K562 (cell line): ENCODE measurements around the gene LIG3. TPM values are rescaled to one million over a fixed set of nuclear protein-coding genes. Genes with fewer than 3 reads are reported as not detected.

Experiments used
- ATAC-seq: fragments of 200-7000 bp; cut with Tn5 transposase; 3 replicates; pipeline ENCODE4 v1.9.1; 2020; ENCODE audit warnings: moderate library complexity
- BruUV-seq: library from RNA; stranded (reverse); fragments of 400-500 nt; replicated peaks from 2 replicates; lab custom pipeline; 2021; lab: Mats Ljungman, UMichigan
- CTCF ChIA-PET: fragments of 300-600 bp; formaldehyde crosslinking; extraction: SDS; loops from one replicate; lab custom pipeline; 2021; ENCODE audit warnings: low intra/inter-chr PET ratio; lab: Yijun Ruan, JAX
- POLR2A ChIA-PET: fragments of 300-600, 350-650 bp; sonication (Branson Sonifier 250); formaldehyde crosslinking; extraction: SDS; loops from one replicate; lab custom pipeline; 2021; ENCODE audit warnings: antibody characterized with exemption, inconsistent platforms; lab: Yijun Ruan, JAX
- DNase-seq, 4 experiments: peaks; one replicate each; pipeline versions ENCODE4 v3.0.0 to v3.0.0-alpha.2; 2011 to 2018; ENCODE audit warnings: low spot score in 3 of 4, mixed read lengths in 3 of 4; ENCODE audit errors: extremely low read depth in 1 of 4
- FAIRE-seq: peaks from 2 replicates; lab custom pipeline; 2011; peaks lifted over from hg19 to GRCh38; lab: Jason Lieb, UNC
- H2AFZ ChIP-seq: 2 replicates; pipeline ENCODE4 v1.6.0; 2011; ENCODE audit warnings: low read depth, low read length, control low read depth, inconsistent platforms
- H3K27ac ChIP-seq: fragments of 200-600 bp; 3 replicates; pipeline ENCODE4 v1.8.0; 2011; ENCODE audit warnings: low read depth, mild to moderate bottlenecking, control low read depth, inconsistent platforms, low read length, moderate library complexity, mixed read lengths; ENCODE audit errors: extremely low read depth
- H3K27me3 ChIP-seq, 2 experiments: fragments of 300-600 bp in 1 of 2; 2 replicates in 1 of 2; 3 replicates in 1 of 2; pipeline versions ENCODE4 v1.6.0 to v1.8.0; 2011; ENCODE audit warnings: inconsistent platforms in 2 of 2, low read length in 2 of 2, mild to moderate bottlenecking in 1 of 2, mixed read lengths in 1 of 2, moderate library complexity in 1 of 2; ENCODE audit not compliant: control insufficient read depth in 2 of 2, insufficient read depth in 2 of 2
- H3K36me3 ChIP-seq: fragments of 300-600 bp; 3 replicates; pipeline ENCODE4 v1.8.0; 2011; ENCODE audit warnings: mild to moderate bottlenecking, low read length, inconsistent platforms; ENCODE audit not compliant: control insufficient read depth, insufficient read depth
- H3K4me1 ChIP-seq, 2 experiments: fragments of 200-600 bp in 1 of 2; replicated peaks in 1 of 2; 2 replicates in 1 of 2; 3 replicates in 1 of 2; pipeline versions ENCODE4 v1.5.1 to v1.8.0; 2011; ENCODE audit warnings: inconsistent platforms in 2 of 2, low read length in 2 of 2, mild to moderate bottlenecking in 1 of 2, mixed read lengths in 1 of 2, moderate library complexity in 1 of 2; ENCODE audit not compliant: control insufficient read depth in 2 of 2, insufficient read depth in 2 of 2
- H3K4me2 ChIP-seq: 2 replicates; pipeline ENCODE4 v1.6.1; 2011; ENCODE audit warnings: low read length, control low read depth, inconsistent platforms, mixed read lengths; ENCODE audit not compliant: insufficient read depth
- H3K4me3 ChIP-seq: fragments of 200-600 bp; sonication (generic), shearing (Covaris generic); 2 replicates; pipeline ENCODE4 v1.5.1; 2016; ENCODE audit warnings: control low read depth, inconsistent platforms
- H3K79me2 ChIP-seq: fragments of 200-600 bp; 3 replicates; pipeline ENCODE4 v1.8.0; 2011; ENCODE audit warnings: low read length, inconsistent platforms; ENCODE audit not compliant: control insufficient read depth, insufficient read depth
- H3K9ac ChIP-seq, 2 experiments: 2 replicates each; pipeline versions ENCODE4 v1.6.0 to v1.6.1; 2011; ENCODE audit warnings: low read depth in 2 of 2, low read length in 2 of 2, control low read depth in 1 of 2, inconsistent platforms in 1 of 2, mild to moderate bottlenecking in 1 of 2, mixed read lengths in 1 of 2; ENCODE audit not compliant: insufficient read depth in 1 of 2
- H3K9me1 ChIP-seq: one replicate; pipeline ENCODE4 v1.6.0; 2011; ENCODE audit warnings: inconsistent platforms, mild to moderate bottlenecking, low read length, moderate library complexity; ENCODE audit not compliant: control insufficient read depth, insufficient read depth
- H3K9me3 ChIP-seq: replicated peaks from 2 replicates; pipeline ENCODE4 v1.5.1; 2011; ENCODE audit warnings: low read depth, low read length, inconsistent platforms; ENCODE audit not compliant: control insufficient read depth, insufficient read depth
- H4K20me1 ChIP-seq: replicated peaks from 2 replicates; pipeline ENCODE4 v1.6.1; 2011; ENCODE audit warnings: low read length, inconsistent platforms, mixed read lengths; ENCODE audit not compliant: control insufficient read depth, insufficient read depth
- CEBPG ChIP-seq, 3 experiments: fragments of 200-800 bp in 1 of 3; sonication (Bioruptor generic) in 1 of 3; sonication (generic) in 1 of 3; formaldehyde crosslinking in 1 of 3; IDR thresholded peaks in 2 of 3; conservative IDR thresholded peaks in 1 of 3; 2 replicates each; pipeline versions ENCODE4 v1.6.1 to v1.8.0; 2016 to 2022; ENCODE audit warnings: missing compliant biosample characterization in 2 of 3, missing genetic modification characterization in 2 of 3, mild to moderate bottlenecking in 1 of 3, missing genetic modification reagents in 1 of 3
- DPF2 ChIP-seq: fragments of 450-650 bp; IDR thresholded peaks from 2 replicates; pipeline ENCODE4 v1.6.1; 2016
- ELF4 ChIP-seq: fragments of 450-650 bp; formaldehyde crosslinking; IDR thresholded peaks from 2 replicates; pipeline ENCODE4 v1.4.0; 2022; ENCODE audit warnings: missing genetic modification characterization
- MTA1 ChIP-seq: fragments of 450-650 bp; IDR thresholded peaks from 2 replicates; pipeline ENCODE4 v1.6.1; 2017; ENCODE audit warnings: borderline replicate concordance
- MTA3 ChIP-seq: fragments of 450-650 bp; formaldehyde crosslinking; IDR thresholded peaks from 2 replicates; pipeline ENCODE4 v1.6.1; 2017; ENCODE audit warnings: mild to moderate bottlenecking, borderline replicate concordance
- NR3C1 ChIP-seq: sonication (generic); formaldehyde crosslinking; IDR thresholded peaks from 2 replicates; pipeline ENCODE4 v1.8.1; 2022; ENCODE audit warnings: missing genetic modification reagents
- RAD51 ChIP-seq: fragments of 450-650 bp; IDR thresholded peaks from 2 replicates; pipeline ENCODE4 v1.7.1; 2016; ENCODE audit warnings: low read depth, mild to moderate bottlenecking, borderline replicate concordance
- RBM34 ChIP-seq: fragments of 200-400 bp; formaldehyde crosslinking; IDR thresholded peaks from 2 replicates; pipeline ENCODE4 v1.6.1; 2018; ENCODE audit warnings: low read length, borderline replicate concordance; ENCODE audit not compliant: insufficient read depth
- SRSF1 ChIP-seq: fragments of 200-400 bp; formaldehyde crosslinking; IDR thresholded peaks from 2 replicates; pipeline ENCODE4 v1.6.1; 2017; ENCODE audit warnings: mild to moderate bottlenecking, low read depth, low read length, moderate library complexity
- SRSF3 ChIP-seq: fragments of 200-400 bp; formaldehyde crosslinking; IDR thresholded peaks from 2 replicates; pipeline ENCODE4 v1.6.1; 2016; ENCODE audit warnings: mild to moderate bottlenecking, low read length, moderate library complexity; ENCODE audit not compliant: insufficient read depth
- SUPT5H ChIP-seq: fragments of 450-650 bp; IDR thresholded peaks from 2 replicates; pipeline ENCODE4 v1.6.1; 2016
- TBL1XR1 ChIP-seq, 2 experiments: IDR thresholded peaks; 2 replicates each; pipeline ENCODE4 v1.6.1; 2012; ENCODE audit warnings: improper control_type of control experiment in 2 of 2, low read length in 2 of 2, mild to moderate bottlenecking in 1 of 2
- TCF7L2 ChIP-seq: fragments of 150-350 bp; IDR thresholded peaks from 2 replicates; pipeline ENCODE4 v1.6.1; 2016; ENCODE audit warnings: low read depth, mild to moderate bottlenecking, low read length, moderate library complexity
- ZNF121 ChIP-seq: sonication (generic); formaldehyde crosslinking; conservative IDR thresholded peaks from 2 replicates; pipeline ENCODE4 v1.8.0; 2022; ENCODE audit warnings: missing genetic modification reagents
- WGBS: fragments of 100-300 bp; shearing (Covaris generic); methylation state at CpG from one replicate; pipeline ENCODE4 v1.1.6; 2016; ENCODE audit warnings: low coverage, mixed read lengths; ENCODE audit not compliant: insufficient coverage; ENCODE audit errors: missing lambda C conversion rate; 5-methylcytosine and 5-hydroxymethylcytosine counted together
- in situ Hi-C: fragments of 300-500 bp; cut with MboI; formaldehyde crosslinking; loops from 4 replicates; pipeline ENCODE4 v1.15.0; 2018; ENCODE audit warnings: inconsistent platforms, mixed read lengths
- intact Hi-C: fragments of 100-400 bp; cut with micrococcal nuclease; formaldehyde crosslinking; loops from 2 replicates; pipeline ENCODE4 v1.14.2; 2022
- polyA plus RNA-seq, 8 experiments: library from polyadenylated mRNA; depleted of rRNA in 4 of 8; stranded (reverse) in 5 of 8; unstranded in 3 of 8; fragments of >200 nt; fragmentation: Nextera tagmentation in 2 of 8; fragmentation: Illumina TruSeq in 1 of 8; extraction: Ambion mirVana in 2 of 8; extraction: Trizol in 1 of 8; gene quantifications; 2 replicates each; pipeline versions ENCODE4 v1.2.1 to v1.2.3, GENCODE V29; 2011 to 2014; ENCODE audit warnings: inconsistent platforms in 1 of 8, missing spikeins in 1 of 8
- total RNA-seq, 7 experiments: library from RNA; depleted of rRNA in 6 of 7; stranded (reverse); fragments of >200 nt in 6 of 7; fragmentation: Illumina TruSeq in 2 of 7; extraction: Trizol in 2 of 7; gene quantifications; 2 replicates each; pipeline versions ENCODE4 v1.2.1 to v1.2.3, GENCODE V29; 2011 to 2021; ENCODE audit warnings: low replicate concordance in 1 of 7
- TF ChIP-seq, protein P1 (sequence below): fragments of 250-450 bp; sonication (Bioruptor Pico); IDR thresholded peaks from 2 replicates; pipeline ENCODE4 v1.5.0; 2020; ENCODE audit warnings: mild to moderate bottlenecking

LIG3 gene
- total and polyA plus RNA-seq, 9 of the 15 experiments (the other 6 are each of a cell fraction or from before 2014, with no cell fraction given): 7.6 to 75.0 (median 43.0) TPM

DNA sequence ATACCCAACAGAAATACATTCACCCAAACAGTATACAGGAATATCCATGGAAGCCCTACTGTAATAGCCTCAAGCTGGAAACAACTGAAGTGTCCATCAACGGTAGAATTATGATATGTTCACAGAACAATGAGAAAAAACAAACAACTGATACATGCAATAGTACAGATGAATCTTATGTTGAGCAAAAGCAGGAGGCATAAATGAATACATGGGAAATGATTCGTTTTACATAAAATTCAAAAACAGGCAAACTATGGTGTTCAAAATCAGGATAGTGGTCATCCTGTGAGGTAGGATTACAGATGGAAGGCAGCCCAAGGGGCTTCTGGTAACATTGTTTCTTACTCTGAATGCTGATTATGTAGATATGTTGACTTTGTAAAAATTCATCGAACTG lies 58.1 kb downstream of the LIG3 start (continued):
- TF ChIP-seq MTA1 (no peak), NR3C1 (no peak)

DNA sequence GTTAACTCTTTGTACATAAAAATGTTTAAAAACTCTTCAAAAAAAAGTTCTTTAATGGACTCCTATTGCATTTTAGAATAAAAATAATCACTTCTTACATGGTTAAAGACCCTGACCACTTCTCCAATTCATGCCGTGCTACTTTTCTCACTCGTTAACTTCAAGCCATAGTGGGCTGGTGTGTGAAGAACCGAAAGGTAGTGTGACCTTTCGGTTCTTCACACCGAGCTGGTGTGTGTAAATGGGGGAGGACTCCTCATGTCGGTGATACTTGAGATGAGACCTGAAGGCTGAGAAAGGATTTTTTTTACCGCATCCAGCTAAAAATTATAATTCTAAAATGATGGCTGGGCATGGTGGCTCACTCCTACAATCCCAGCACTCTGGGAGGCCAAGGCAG lies 61.1 kb downstream of the LIG3 start:
- intact Hi-C loops: no loop called here
- POLR2A ChIA-PET: interaction anchor here (0.6 to 1.2 kb wide), 2 partner anchors 11 to 70 kb away, joined by 3 read pairs; no protein-coding TSS in a partner anchor

DNA sequence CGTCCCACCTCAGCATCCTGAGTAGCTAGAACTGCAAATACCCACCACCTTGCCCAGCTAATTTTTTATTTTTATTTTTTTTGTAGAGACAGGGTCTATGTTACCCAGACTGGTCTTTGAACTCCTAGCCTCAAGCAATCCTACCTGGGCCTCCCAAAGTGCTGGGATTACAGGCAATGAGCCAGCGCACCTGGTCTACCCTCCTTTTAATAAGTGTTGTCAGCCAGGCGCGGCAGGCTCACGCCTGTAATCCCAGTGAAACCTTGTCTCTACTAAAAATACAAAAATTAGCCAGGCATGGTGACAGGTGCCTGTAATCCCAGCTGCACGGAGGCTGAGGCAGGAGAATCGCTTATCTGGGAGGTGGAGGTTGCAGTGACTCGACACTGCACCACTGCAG lies 63.9 kb downstream of the LIG3 start:
- no peaks in the 10 kb centered on the region for H3K27me3 ChIP-seq
- H3K4me2 ChIP-seq: no peak overlapping the region
- DNase-seq: no peak
- no peaks in the 10 kb centered on the region for H3K36me3 ChIP-seq
- ATAC-seq: no peak
- no peak overlapping the region for H2AFZ ChIP-seq
- H3K4me1 ChIP-seq: peaks cover 0 to 7% of the 10 kb centered on the region in 2 experiments; a peak in 4 of 5 replicates
- ChIA-PET CTCF (no interaction called here), POLR2A (interaction anchor here (0.7 to 0.8 kb wide), 2 partner anchors 9 to 19 kb away, joined by 3 read pairs; partner anchors contain the start of gene RFFL)
- TF ChIP-seq SRSF3: no peak
- no peak for TF ChIP-seq ELF4 (CRISPR knock-in tag)
- TF ChIP-seq, protein P1, sequence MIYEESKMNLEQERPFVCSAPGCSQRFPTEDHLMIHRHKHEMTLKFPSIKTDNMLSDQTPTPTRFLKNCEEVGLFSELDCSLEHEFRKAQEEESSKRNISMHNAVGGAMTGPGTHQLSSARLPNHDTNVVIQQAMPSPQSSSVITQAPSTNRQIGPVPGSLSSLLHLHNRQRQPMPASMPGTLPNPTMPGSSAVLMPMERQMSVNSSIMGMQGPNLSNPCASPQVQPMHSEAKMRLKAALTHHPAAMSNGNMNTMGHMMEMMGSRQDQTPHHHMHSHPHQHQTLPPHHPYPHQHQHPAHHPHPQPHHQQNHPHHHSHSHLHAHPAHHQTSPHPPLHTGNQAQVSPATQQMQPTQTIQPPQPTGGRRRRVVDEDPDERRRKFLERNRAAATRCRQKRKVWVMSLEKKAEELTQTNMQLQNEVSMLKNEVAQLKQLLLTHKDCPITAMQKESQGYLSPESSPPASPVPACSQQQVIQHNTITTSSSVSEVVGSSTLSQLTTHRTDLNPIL: no peak
- TF ChIP-seq RAD51: no peak
- no peak for TF ChIP-seq MTA3
- no peak for TF ChIP-seq SUPT5H
- TF ChIP-seq ZNF121: no peak
- no peak for TF ChIP-seq DPF2
- no peak for TF ChIP-seq RBM34
- TF ChIP-seq TCF7L2: no peak
- TF ChIP-seq CEBPG (CRISPR knock-in tag; IDR thresholded peaks at IDR 0.05): no peak
- TF ChIP-seq CEBPG (tag; conservative IDR thresholded peaks at IDR 0.05 in 1 of 2, IDR thresholded peaks at IDR 0.05 in 1 of 2): no peak
- no peak for TF ChIP-seq SRSF1
- 68% methylated on average over 8 of the region's 8 CpGs for WGBS
- no TSS peak for BruUV-seq
- H3K79me2 ChIP-seq: no peaks in the 10 kb centered on the region
- in situ Hi-C loops (no loop called here), intact Hi-C loops (no loop called here)
- no peaks in the 10 kb centered on the region for H4K20me1 ChIP-seq
- no peaks in the 10 kb centered on the region for H3K9me1 ChIP-seq
- H3K27ac ChIP-seq: no peak overlapping the region
- H3K9me3 ChIP-seq: no peaks in the 10 kb centered on the region
- no peak for FAIRE-seq
- H3K9ac ChIP-seq: no peak overlapping the region
- H3K4me3 ChIP-seq: no peak overlapping the region

More for the DNA sequence above, 61.1 kb downstream of the LIG3 start:
- H2AFZ ChIP-seq: no peak overlapping the region
- no TSS peak for BruUV-seq
- CTCF ChIA-PET: no interaction called here
- ATAC-seq (no peak), FAIRE-seq (no peak), DNase-seq (no peak)
- H3K27me3 ChIP-seq: no peaks in the 10 kb centered on the region
- in situ Hi-C loops: no loop called here
- H3K27ac ChIP-seq: no peak overlapping the region
- H3K4me1 ChIP-seq: no peaks in the 10 kb centered on the region
- H3K4me3 ChIP-seq: no peak overlapping the region
- WGBS: 87% methylated on average over 7 of the region's 7 CpGs
- no peaks in the 10 kb centered on the region for H4K20me1 ChIP-seq
- no peak for TF ChIP-seq TBL1XR1 (IDR thresholded peaks at IDR 0.05; ENCODE audit: low read length in 2 of 2)
- H3K9me1 ChIP-seq: no peaks in the 10 kb centered on the region
- H3K9ac ChIP-seq: no peak overlapping the region
- H3K9me3 ChIP-seq: no peaks in the 10 kb centered on the region
- no peaks in the 10 kb centered on the region for H3K36me3 ChIP-seq
- H3K79me2 ChIP-seq: no peaks in the 10 kb centered on the region
- no peak overlapping the region for H3K4me2 ChIP-seq
